Measurements from ENCODE around the gene ZNF335. TPM values are rescaled to one million over a fixed set of nuclear protein-coding genes. Genes with fewer than 3 reads are reported as not detected.

ZNF335 gene
- total and polyA plus RNA-seq, 2 of the 13 experiments (the other 11 are each of a cell fraction or from before 2014, with no cell fraction given): 9.7 to 13.7 TPM

GRCh38 chr20:46013829-46014516 lies 42.0 kb upstream of the ZNF335 start (continued):
- TF ChIP-seq, protein P1, sequence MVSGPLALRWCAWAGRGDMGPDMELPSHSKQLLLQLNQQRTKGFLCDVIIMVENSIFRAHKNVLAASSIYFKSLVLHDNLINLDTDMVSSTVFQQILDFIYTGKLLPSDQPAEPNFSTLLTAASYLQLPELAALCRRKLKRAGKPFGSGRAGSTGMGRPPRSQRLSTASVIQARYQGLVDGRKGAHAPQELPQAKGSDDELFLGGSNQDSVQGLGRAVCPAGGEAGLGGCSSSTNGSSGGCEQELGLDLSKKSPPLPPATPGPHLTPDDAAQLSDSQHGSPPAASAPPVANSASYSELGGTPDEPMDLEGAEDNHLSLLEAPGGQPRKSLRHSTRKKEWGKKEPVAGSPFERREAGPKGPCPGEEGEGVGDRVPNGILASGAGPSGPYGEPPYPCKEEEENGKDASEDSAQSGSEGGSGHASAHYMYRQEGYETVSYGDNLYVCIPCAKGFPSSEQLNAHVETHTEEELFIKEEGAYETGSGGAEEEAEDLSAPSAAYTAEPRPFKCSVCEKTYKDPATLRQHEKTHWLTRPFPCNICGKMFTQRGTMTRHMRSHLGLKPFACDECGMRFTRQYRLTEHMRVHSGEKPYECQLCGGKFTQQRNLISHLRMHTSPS (CRISPR knock-in tag; IDR thresholded peaks at IDR 0.05; ENCODE audit: low read depth): peak; percentile 33; the same call in 1 of the 2 replicates
- TF ChIP-seq BRD4 (CRISPR knock-in tag; IDR thresholded peaks at IDR 0.05) (peak; percentile 25; the same call in 1 of the 2 replicates), ZNF431 (CRISPR knock-in tag; IDR thresholded peaks at IDR 0.05; ENCODE audit: borderline replicate concordance, low read depth) (0 out of 2 replicates have a peak, but pooled peaks have one; percentile 37), KDM4B (CRISPR knock-in tag; IDR thresholded peaks at IDR 0.05) (0 out of 2 replicates have a peak, but pooled peaks have one; percentile 8), ISL2 (CRISPR knock-in tag; IDR thresholded peaks at IDR 0.05) (peak; percentile 68; the same call in 1 of the 2 replicates), PRPF4 (IDR thresholded peaks at IDR 0.05; ENCODE audit: low read depth, low read length, poor library complexity, severe bottlenecking) (no peak), ZKSCAN1 (IDR thresholded peaks at IDR 0.05; ENCODE audit: low read length) (no peak), ZNF563 (CRISPR knock-in tag; IDR thresholded peaks at IDR 0.05) (peak; percentile 87), NFE2L2 (IDR thresholded peaks at IDR 0.05; ENCODE audit: low read length) (no peak), HNRNPLL (IDR thresholded peaks at IDR 0.05; ENCODE audit: low read depth, low read length, poor library complexity, severe bottlenecking) (peak; percentile 73), ZNF274 (CRISPR knock-in tag; IDR thresholded peaks at IDR 0.05) (peak; percentile 96), RBM39 (IDR thresholded peaks at IDR 0.05; ENCODE audit: low read depth, low read length, poor library complexity, severe bottlenecking) (peak; percentile 95), ARID2 (CRISPR knock-in tag; IDR thresholded peaks at IDR 0.05; ENCODE audit: borderline replicate concordance) (no peak), PAF1 (CRISPR knock-in tag; IDR thresholded peaks at IDR 0.05) (no peak), ZNF136 (CRISPR knock-in tag; IDR thresholded peaks at IDR 0.05; ENCODE audit: low read depth) (no peak), ZSCAN9 (CRISPR knock-in tag; IDR thresholded peaks at IDR 0.05; ENCODE audit: borderline replicate concordance) (no peak; the same call in 1 of the 2 replicates), RARG (CRISPR knock-in tag; IDR thresholded peaks at IDR 0.05; ENCODE audit: low read depth) (no peak), CREB3 (CRISPR knock-in tag; IDR thresholded peaks at IDR 0.05) (peak; percentile 78; the same call in 1 of the 2 replicates), ZNF883 (CRISPR knock-in tag; IDR thresholded peaks at IDR 0.05; ENCODE audit: not compliant biosample characterization) (peak; percentile 74), YEATS4 (CRISPR knock-in tag; IDR thresholded peaks at IDR 0.05; ENCODE audit: borderline replicate concordance) (no peak; the same call in 1 of the 2 replicates), XRCC5 (optimal IDR thresholded peaks at IDR 0.05; ENCODE audit: low read length) (peak; percentile 95)
- TF ChIP-seq, protein P2, sequence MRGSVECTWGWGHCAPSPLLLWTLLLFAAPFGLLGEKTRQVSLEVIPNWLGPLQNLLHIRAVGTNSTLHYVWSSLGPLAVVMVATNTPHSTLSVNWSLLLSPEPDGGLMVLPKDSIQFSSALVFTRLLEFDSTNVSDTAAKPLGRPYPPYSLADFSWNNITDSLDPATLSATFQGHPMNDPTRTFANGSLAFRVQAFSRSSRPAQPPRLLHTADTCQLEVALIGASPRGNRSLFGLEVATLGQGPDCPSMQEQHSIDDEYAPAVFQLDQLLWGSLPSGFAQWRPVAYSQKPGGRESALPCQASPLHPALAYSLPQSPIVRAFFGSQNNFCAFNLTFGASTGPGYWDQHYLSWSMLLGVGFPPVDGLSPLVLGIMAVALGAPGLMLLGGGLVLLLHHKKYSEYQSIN (CRISPR knock-in tag; IDR thresholded peaks at IDR 0.05; ENCODE audit: borderline replicate concordance): no peak
- TF ChIP-seq, protein P3, sequence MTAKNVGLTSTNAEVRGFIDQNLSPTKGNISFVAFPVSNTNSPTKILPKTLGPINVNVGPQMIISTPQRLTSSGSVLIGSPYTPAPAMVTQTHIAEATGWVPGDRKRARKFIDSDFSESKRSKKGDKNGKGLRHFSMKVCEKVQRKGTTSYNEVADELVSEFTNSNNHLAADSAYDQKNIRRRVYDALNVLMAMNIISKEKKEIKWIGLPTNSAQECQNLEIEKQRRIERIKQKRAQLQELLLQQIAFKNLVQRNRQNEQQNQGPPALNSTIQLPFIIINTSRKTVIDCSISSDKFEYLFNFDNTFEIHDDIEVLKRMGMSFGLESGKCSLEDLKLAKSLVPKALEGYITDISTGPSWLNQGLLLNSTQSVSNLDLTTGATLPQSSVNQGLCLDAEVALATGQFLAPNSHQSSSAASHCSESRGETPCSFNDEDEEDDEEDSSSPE (CRISPR knock-in tag; IDR thresholded peaks at IDR 0.05): no peak; the same call in 1 of the 2 replicates

Measured in HepG2 (cell line).